SK-N-SH (cell line): Measurements from ENCODE around the gene SMAD3. TPM values are rescaled to one million over a fixed set of nuclear protein-coding genes. Genes with fewer than 3 reads are reported as not detected.
A peak's percentile ranks its signal among the peaks of the same experiment; 100 is the strongest.

Experiments
- CTCF ChIA-PET: fragments of 300-600, 350-600 bp; formaldehyde crosslinking; extraction: SDS; loops from one replicate; lab custom pipeline; 2021; lab: Yijun Ruan, JAX
- POLR2A ChIA-PET: fragments of 350-600 bp; sonication (Branson Sonifier 250); formaldehyde crosslinking; extraction: SDS; loops from one replicate; lab custom pipeline; 2020; ENCODE audit warnings: antibody characterized with exemption, inconsistent platforms; lab: Yijun Ruan, JAX
- DNase-seq: peaks from one replicate; pipeline ENCODE4 v3.0.0; 2012
- H2AFZ ChIP-seq: fragments of 200-600 bp; sonication (generic); 2 replicates; pipeline ENCODE4 v1.8.1; 2016; ENCODE audit warnings: antibody characterized with exemption, mild to moderate bottlenecking, low read depth
- H3F3A ChIP-seq: fragments of 200-600 bp; sonication (generic); replicated peaks from 2 replicates; pipeline ENCODE3; 2016; ENCODE audit warnings: antibody characterized with exemption, mild to moderate bottlenecking; ENCODE audit not compliant: insufficient read depth
- H3K27ac ChIP-seq, 2 experiments: fragments of 200-500 bp in 1 of 2; fragments of 200-600 bp in 1 of 2; sonication (Bioruptor generic) in 1 of 2; sonication (generic), shearing (Covaris generic) in 1 of 2; 2 replicates each; pipeline versions ENCODE4 v1.5.1 to v1.6.1; 2014 to 2016; ENCODE audit warnings: low read depth in 2 of 2, inconsistent platforms in 1 of 2, low read length in 1 of 2, mild to moderate bottlenecking in 1 of 2, mixed read lengths in 1 of 2
- H3K27me3 ChIP-seq: fragments of 200-600 bp; sonication (generic), shearing (Covaris generic); 2 replicates; pipeline ENCODE4 v1.6.1; 2016; ENCODE audit warnings: mixed run types; ENCODE audit not compliant: insufficient read depth
- H3K36me3 ChIP-seq, 2 experiments: fragments of 200-500 bp in 1 of 2; fragments of 200-600 bp in 1 of 2; sonication (Bioruptor generic) in 1 of 2; sonication (generic) in 1 of 2; replicated peaks in 1 of 2; 2 replicates each; pipeline versions ENCODE3 to v1.5.1; 2014 to 2016; ENCODE audit warnings: low read length in 1 of 2, mild to moderate bottlenecking in 1 of 2; ENCODE audit not compliant: insufficient read depth in 2 of 2, control insufficient read depth in 1 of 2
- H3K4me1 ChIP-seq, 2 experiments: fragments of 200-500 bp in 1 of 2; fragments of 200-600 bp in 1 of 2; sonication (Bioruptor generic) in 1 of 2; sonication (generic), shearing (Covaris generic) in 1 of 2; 2 replicates each; pipeline versions ENCODE4 v1.5.1 to v1.6.1; 2014 to 2016; ENCODE audit warnings: low read depth in 1 of 2, low read length in 1 of 2, mixed run types in 1 of 2; ENCODE audit not compliant: insufficient read depth in 2 of 2, control insufficient read depth in 1 of 2
- H3K4me2 ChIP-seq: fragments of 200-600 bp; sonication (generic), shearing (Covaris generic); 2 replicates; pipeline ENCODE4 v1.6.1; 2017; ENCODE audit warnings: mixed run types
- H3K4me3 ChIP-seq, 2 experiments: fragments of 200-500 bp in 1 of 2; fragments of 200-600 bp in 1 of 2; sonication (Bioruptor generic) in 1 of 2; sonication (generic), shearing (Covaris generic) in 1 of 2; 2 replicates each; pipeline versions ENCODE4 v1.5.1 to v1.8.1; 2014 to 2016; ENCODE audit warnings: low read depth in 2 of 2, inconsistent platforms in 1 of 2, low read length in 1 of 2, mild to moderate bottlenecking in 1 of 2, mixed read lengths in 1 of 2, moderate library complexity in 1 of 2
- H3K79me2 ChIP-seq: fragments of 200-600 bp; sonication (generic); 2 replicates; pipeline ENCODE4 v1.8.1; 2017; ENCODE audit warnings: mild to moderate bottlenecking; ENCODE audit not compliant: insufficient read depth
- H3K9ac ChIP-seq: fragments of 200-600 bp; sonication (generic); 2 replicates; pipeline ENCODE4 v1.6.1; 2017; ENCODE audit warnings: mixed run types
- H3K9me2 ChIP-seq: fragments of 200-600 bp; sonication (generic); 2 replicates; pipeline ENCODE4 v1.6.1; 2017; ENCODE audit warnings: mixed run types
- H3K9me3 ChIP-seq: fragments of 200-600 bp; sonication (generic); 2 replicates; pipeline ENCODE4 v1.6.1; 2017; ENCODE audit warnings: mixed run types, mild to moderate bottlenecking, moderate library complexity
- H4K20me1 ChIP-seq: fragments of 200-600 bp; sonication (generic); 2 replicates; pipeline ENCODE4 v1.6.1; 2017; ENCODE audit warnings: mild to moderate bottlenecking, mixed run types; ENCODE audit not compliant: insufficient read depth
- CHD2 ChIP-seq: fragments of 150-350 bp; IDR thresholded peaks from 2 replicates; pipeline ENCODE4 v1.6.1; 2018; ENCODE audit warnings: low read length; ENCODE audit not compliant: partially characterized antibody
- JUND ChIP-seq: IDR thresholded peaks from 2 replicates; pipeline ENCODE4 v1.4.0; 2012
- NFIC ChIP-seq: IDR thresholded peaks from 2 replicates; pipeline ENCODE4 v1.4.0; 2012; ENCODE audit warnings: borderline replicate concordance
- TAF1 ChIP-seq: IDR thresholded peaks from 2 replicates; pipeline ENCODE4 v1.6.1; 2012; ENCODE audit warnings: low read depth, mild to moderate bottlenecking, low read length, moderate library complexity, borderline replicate concordance
- WGBS: methylation state at CpG from one replicate; pipeline ENCODE4 v1.1.6; 2017; ENCODE audit warnings: low lambda C conversion rate; 5-methylcytosine and 5-hydroxymethylcytosine counted together
- polyA plus RNA-seq, 3 experiments: library from polyadenylated mRNA; depleted of rRNA; stranded (reverse); fragments of >200 nt; gene quantifications; 2 replicates each; pipeline ENCODE4 v1.2.3, GENCODE V29; 2012
- TF ChIP-seq, protein P1 (sequence below): fragments of 150-350 bp; IDR thresholded peaks from 2 replicates; pipeline ENCODE4 v1.6.1; 2017; ENCODE audit warnings: antibody characterized with exemption, low read length, low read depth, borderline replicate concordance
- TF ChIP-seq, protein P2 (sequence below): fragments of 200-600 bp; sonication (generic); IDR thresholded peaks from 2 replicates; pipeline ENCODE4 v1.6.1; 2017; ENCODE audit warnings: antibody characterized with exemption, mild to moderate bottlenecking, moderate library complexity

The SMAD3 gene
- polyA plus RNA-seq, 1 of the 3 experiments (the other 2 are of a cell fraction), result 19.5 TPM

DNA sequence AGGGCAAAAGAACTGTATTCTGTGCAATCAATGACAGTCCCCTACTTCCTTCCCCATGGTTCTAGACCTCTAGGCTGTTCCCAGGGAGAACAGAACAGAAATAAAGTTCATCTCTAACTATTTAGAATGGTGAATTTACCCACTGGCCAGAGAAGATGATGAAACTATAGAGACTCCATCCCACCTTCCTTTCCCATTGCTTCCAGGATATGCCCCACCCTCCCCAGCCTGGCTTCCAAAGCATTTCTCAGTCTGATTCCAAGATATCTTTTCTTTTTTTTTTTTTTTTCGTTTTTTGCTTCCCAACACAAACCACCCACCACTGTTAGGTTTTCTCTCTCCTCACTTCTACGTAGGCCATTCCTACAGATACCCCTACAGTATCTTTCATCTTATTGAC lies 25.1 kb upstream of the SMAD3 start:
- CTCF ChIA-PET, result no interaction called here
- peaks cover 18 to 24% of the 10 kb centered on the region in 2 experiments for H3K4me1 ChIP-seq

DNA sequence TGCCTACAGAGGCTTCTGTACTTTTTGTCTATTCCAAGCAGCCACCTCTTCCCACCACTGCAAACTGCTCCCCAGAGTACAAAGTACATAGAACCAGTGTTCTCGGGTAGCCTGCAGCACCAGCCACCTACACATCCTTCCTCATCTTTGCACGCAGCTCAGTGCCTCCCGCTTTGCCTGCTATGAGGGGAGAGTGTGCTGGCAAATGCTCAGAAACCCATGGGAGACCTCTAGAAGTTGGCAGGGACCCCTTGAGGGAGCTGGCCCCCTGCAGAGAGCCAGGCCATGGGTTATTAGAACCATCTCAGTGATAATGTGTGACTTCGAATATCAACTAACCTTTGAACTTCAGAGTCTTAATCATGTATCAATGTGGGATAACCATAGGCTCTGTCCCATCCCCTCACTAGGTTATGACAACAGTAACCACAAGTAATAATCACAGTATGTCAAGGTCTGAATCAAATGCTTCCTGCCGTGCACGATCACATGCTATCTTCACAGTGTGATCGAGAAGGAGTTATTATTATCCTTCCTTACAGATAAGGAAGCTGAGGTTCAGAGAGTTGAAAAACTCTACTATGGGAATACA lies 22.8 kb upstream of the SMAD3 start:
- ChIA-PET POLR2A (interaction anchor here (0.7 kb wide), 1 partner anchor 500 kb away, joined by 3 read pairs; the partner anchor contains the start of gene MAP2K5), CTCF (interaction anchor here (0.6 to 2.1 kb wide), 3 partner anchors 18 to 96 kb away, joined by 3 to 7 read pairs (median 4); no protein-coding TSS in a partner anchor)
- DNase-seq, result no peak
- peaks cover 40% of the 10 kb centered on the region for H3F3A ChIP-seq
- peak overlapping the region; percentile 67 for H3K4me2 ChIP-seq
- no peaks in the 10 kb centered on the region for H3K9me2 ChIP-seq
- peaks cover 10 to 19% of the 10 kb centered on the region in 2 experiments for H3K4me1 ChIP-seq
- H2AFZ ChIP-seq, result no peak overlapping the region
- H3K27me3 ChIP-seq, result no peaks in the 10 kb centered on the region
- TF ChIP-seq CHD2 (no peak), JUND (no peak)
- TF ChIP-seq, protein P1, sequence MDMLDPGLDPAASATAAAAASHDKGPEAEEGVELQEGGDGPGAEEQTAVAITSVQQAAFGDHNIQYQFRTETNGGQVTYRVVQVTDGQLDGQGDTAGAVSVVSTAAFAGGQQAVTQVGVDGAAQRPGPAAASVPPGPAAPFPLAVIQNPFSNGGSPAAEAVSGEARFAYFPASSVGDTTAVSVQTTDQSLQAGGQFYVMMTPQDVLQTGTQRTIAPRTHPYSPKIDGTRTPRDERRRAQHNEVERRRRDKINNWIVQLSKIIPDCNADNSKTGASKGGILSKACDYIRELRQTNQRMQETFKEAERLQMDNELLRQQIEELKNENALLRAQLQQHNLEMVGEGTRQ, result no peak
- no peaks in the 10 kb centered on the region for H3K36me3 ChIP-seq
- H3K9me3 ChIP-seq, result no peaks in the 10 kb centered on the region
- no peaks in the 10 kb centered on the region for H4K20me1 ChIP-seq
- no peak overlapping the region for H3K4me3 ChIP-seq
- no peaks in the 10 kb centered on the region for H3K79me2 ChIP-seq
- WGBS, result 71% methylated on average over 7 of the region's 7 CpGs
- H3K27ac ChIP-seq, result peak overlapping the region in 1 of 2 experiments; percentile 67; a peak in 1 of 4 replicates
- H3K9ac ChIP-seq, result no peak overlapping the region

More for the DNA sequence above, 25.1 kb upstream of the SMAD3 start:
- no peaks in the 10 kb centered on the region for H3K9me2 ChIP-seq
- H3K4me3 ChIP-seq, result no peak overlapping the region
- no peaks in the 10 kb centered on the region for H3K79me2 ChIP-seq
- no peak overlapping the region for H3K9ac ChIP-seq
- H4K20me1 ChIP-seq, result no peaks in the 10 kb centered on the region
- H3K27me3 ChIP-seq, result no peaks in the 10 kb centered on the region
- TF ChIP-seq TAF1 (no peak), JUND (no peak), NFIC (no peak)
- TF ChIP-seq, protein P2, sequence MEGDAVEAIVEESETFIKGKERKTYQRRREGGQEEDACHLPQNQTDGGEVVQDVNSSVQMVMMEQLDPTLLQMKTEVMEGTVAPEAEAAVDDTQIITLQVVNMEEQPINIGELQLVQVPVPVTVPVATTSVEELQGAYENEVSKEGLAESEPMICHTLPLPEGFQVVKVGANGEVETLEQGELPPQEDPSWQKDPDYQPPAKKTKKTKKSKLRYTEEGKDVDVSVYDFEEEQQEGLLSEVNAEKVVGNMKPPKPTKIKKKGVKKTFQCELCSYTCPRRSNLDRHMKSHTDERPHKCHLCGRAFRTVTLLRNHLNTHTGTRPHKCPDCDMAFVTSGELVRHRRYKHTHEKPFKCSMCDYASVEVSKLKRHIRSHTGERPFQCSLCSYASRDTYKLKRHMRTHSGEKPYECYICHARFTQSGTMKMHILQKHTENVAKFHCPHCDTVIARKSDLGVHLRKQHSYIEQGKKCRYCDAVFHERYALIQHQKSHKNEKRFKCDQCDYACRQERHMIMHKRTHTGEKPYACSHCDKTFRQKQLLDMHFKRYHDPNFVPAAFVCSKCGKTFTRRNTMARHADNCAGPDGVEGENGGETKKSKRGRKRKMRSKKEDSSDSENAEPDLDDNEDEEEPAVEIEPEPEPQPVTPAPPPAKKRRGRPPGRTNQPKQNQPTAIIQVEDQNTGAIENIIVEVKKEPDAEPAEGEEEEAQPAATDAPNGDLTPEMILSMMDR, result no peak
- H3K9me3 ChIP-seq, result no peaks in the 10 kb centered on the region
- no peaks in the 10 kb centered on the region for H3K36me3 ChIP-seq
- H3K4me2 ChIP-seq, result no peak overlapping the region
- POLR2A ChIA-PET, result no interaction called here
- 72% methylated on average over 2 of the region's 2 CpGs for WGBS
- H3K27ac ChIP-seq, result no peak overlapping the region
- peaks cover 36% of the 10 kb centered on the region for H3F3A ChIP-seq
- no peak for DNase-seq
- H2AFZ ChIP-seq, result no peak overlapping the region
